SU-DHL-6 (cell line): ENCODE measurements around the gene CETP.
"Not testable (repeated sequence)": the region's sequence is repeated elsewhere in the genome, so short reads cannot be mapped to it uniquely, and the experiment has no call there.

Experiments used
- H2AFZ ChIP-seq: fragments of 200-600 bp; sonication (generic); 2 replicates; pipeline ENCODE4 v1.6.1; 2014; ENCODE audit warnings: low read depth, mild to moderate bottlenecking, moderate library complexity, mixed read lengths, antibody characterized with exemption, low read length; ENCODE audit not compliant: severe bottlenecking
- H3F3A ChIP-seq: fragments of 200-600 bp; shearing (Covaris generic); 2 replicates; pipeline ENCODE4 v1.6.0; 2016; ENCODE audit warnings: antibody characterized with exemption, mild to moderate bottlenecking; ENCODE audit not compliant: insufficient read depth
- H3K27ac ChIP-seq: fragments of 200-600 bp; sonication (generic); 2 replicates; pipeline ENCODE4 v1.5.1; 2016; ENCODE audit warnings: low read depth, mild to moderate bottlenecking, low read length, moderate library complexity, mixed read lengths
- H3K27me3 ChIP-seq: fragments of 200-600 bp; sonication (generic), shearing (Covaris generic); 2 replicates; pipeline ENCODE4 v1.6.0; 2014; ENCODE audit warnings: mild to moderate bottlenecking, low read length
- H3K36me3 ChIP-seq: fragments of 200-600 bp; sonication (generic); 2 replicates; pipeline ENCODE4 v1.6.1; 2014; ENCODE audit warnings: mild to moderate bottlenecking, low read length, mixed read lengths
- H3K4me2 ChIP-seq: fragments of 300-600, 200-600 bp; shearing (Covaris generic), sonication (generic); 2 replicates; pipeline ENCODE4 v1.6.0; 2014; ENCODE audit warnings: low read length, low read depth, mild to moderate bottlenecking; ENCODE audit not compliant: poor library complexity, severe bottlenecking
- H3K4me3 ChIP-seq: fragments of 200-600 bp; sonication (generic); 2 replicates; pipeline ENCODE4 v1.5.1; 2014; ENCODE audit warnings: antibody characterized with exemption, low read length, mild to moderate bottlenecking, mixed read lengths; ENCODE audit not compliant: insufficient read depth, poor library complexity, severe bottlenecking
- H3K79me2 ChIP-seq: fragments of 200-600 bp; sonication (generic); 2 replicates; pipeline ENCODE4 v1.6.1; 2014; ENCODE audit warnings: mild to moderate bottlenecking, low read length, moderate library complexity; ENCODE audit not compliant: insufficient read depth
- H3K9ac ChIP-seq: fragments of 200-600 bp; sonication (generic); 2 replicates; pipeline ENCODE4 v1.7.0; 2014; ENCODE audit warnings: mild to moderate bottlenecking, low read length
- H3K9me2 ChIP-seq: fragments of 200-600 bp; sonication (generic); replicated peaks from 2 replicates; pipeline ENCODE4 v1.6.1; 2014; ENCODE audit warnings: low read length; ENCODE audit not compliant: insufficient read depth
- H3K9me3 ChIP-seq: fragments of 200-600 bp; sonication (generic); 2 replicates; pipeline ENCODE4 v1.6.1; 2014; ENCODE audit warnings: low read length, mixed read lengths; ENCODE audit not compliant: insufficient read depth
- H4K20me1 ChIP-seq: fragments of 200-600 bp; sonication (generic); 2 replicates; pipeline ENCODE4 v1.6.1; 2014; ENCODE audit warnings: low read depth, mild to moderate bottlenecking, antibody characterized with exemption, low read length, moderate library complexity, mixed read lengths
- CTCF ChIP-seq: fragments of 200-600 bp; sonication (generic); IDR thresholded peaks from one replicate; pipeline ENCODE4 v1.5.1; 2017; ENCODE audit warnings: antibody characterized with exemption, mild to moderate bottlenecking, low read length, moderate library complexity; ENCODE audit not compliant: insufficient read depth, poor library complexity, severe bottlenecking
- EZH2phosphoT487 ChIP-seq: fragments of 200-600 bp; sonication (generic), shearing (Covaris generic); conservative IDR thresholded peaks from 2 replicates; pipeline ENCODE4 v1.6.1; 2018; ENCODE audit warnings: mild to moderate bottlenecking, antibody characterized with exemption, low read length, moderate library complexity, mixed read lengths

Gene CETP

GRCh38 chr16:56986361-56986760 is 24.6 kb downstream of the CETP start:
- Histone ChIP-seq H3K4me3 (no peak overlapping the region), H3K27ac (no peak overlapping the region), H3K27me3 (no peaks in the 10 kb centered on the region), H3K36me3 (no peaks in the 10 kb centered on the region), H2AFZ (no peak overlapping the region), H3K9me3 (no peaks in the 10 kb centered on the region), H3K9ac (no peak overlapping the region), H3F3A (no peaks in the 10 kb centered on the region), H3K79me2 (no peaks in the 10 kb centered on the region), H3K9me2 (no peaks in the 10 kb centered on the region), H4K20me1 (no peaks in the 10 kb centered on the region), H3K4me2 (no peak overlapping the region)
- no peak for TF ChIP-seq EZH2phosphoT487
- no peak for TF ChIP-seq CTCF

GRCh38 chr16:56986908-56987307 is 25.2 kb downstream of the CETP start:
- H3F3A ChIP-seq, H3K9ac ChIP-seq, H2AFZ ChIP-seq, H3K4me2 ChIP-seq, H3K27me3 ChIP-seq, H3K36me3 ChIP-seq, H3K9me3 ChIP-seq, H3K9me2 ChIP-seq, H3K4me3 ChIP-seq, H3K79me2 ChIP-seq, H3K27ac ChIP-seq, H4K20me1 ChIP-seq: not testable (repeated sequence)

- no peaks in the 10 kb centered on the region for H3K27me3 ChIP-seq
- no peak overlapping the region for H3K4me3 ChIP-seq
- TF ChIP-seq EZH2phosphoT487 (no peak), CTCF (no peak)
- no peaks in the 10 kb centered on the region for H4K20me1 ChIP-seq
- H3K79me2 ChIP-seq: no peaks in the 10 kb centered on the region
- H3K4me2 ChIP-seq: no peak overlapping the region
- no peaks in the 10 kb centered on the region for H3F3A ChIP-seq
- H2AFZ ChIP-seq: no peak overlapping the region
- no peak overlapping the region for H3K9ac ChIP-seq
- no peaks in the 10 kb centered on the region for H3K9me3 ChIP-seq
- no peak overlapping the region for H3K27ac ChIP-seq
- H3K9me2 ChIP-seq: no peaks in the 10 kb centered on the region
- no peaks in the 10 kb centered on the region for H3K36me3 ChIP-seq
These were observed 25.9 kb downstream of the CETP start for GRCh38 chr16:56987692-56988091.

GRCh38 chr16:56988161-56988947 is 26.6 kb downstream of the CETP start:
- Histone ChIP-seq H3K4me2 (no peak overlapping the region), H3K27ac (no peak overlapping the region), H3K27me3 (no peaks in the 10 kb centered on the region), H2AFZ (no peak overlapping the region), H3K9ac (no peak overlapping the region), H3K9me3 (no peaks in the 10 kb centered on the region), H4K20me1 (no peaks in the 10 kb centered on the region), H3K4me3 (no peak overlapping the region), H3F3A (no peaks in the 10 kb centered on the region), H3K9me2 (no peaks in the 10 kb centered on the region), H3K36me3 (no peaks in the 10 kb centered on the region), H3K79me2 (no peaks in the 10 kb centered on the region)
- TF ChIP-seq EZH2phosphoT487: no peak
- no peak for TF ChIP-seq CTCF
